Right lobe of liver (tissue), 6 donors: ENCODE results near the gene UBAP1. TPM values are rescaled to one million over a fixed set of nuclear protein-coding genes. Genes with fewer than 3 reads are reported as not detected.
A peak's percentile ranks its signal among the peaks of the same experiment; 100 is the strongest.

Experiments used
- ATAC-seq, 4 donors: fragments of 200-7000 bp; cut with Tn5 transposase; one replicate each; pipeline ENCODE4 v1.9.1; 2020; ENCODE audit warnings: mild to moderate bottlenecking in 4 of 4, moderate library complexity in 4 of 4
- DNase-seq, 3 donors: peaks; one replicate each; pipeline ENCODE4 v3.0.0-alpha.2; 2020
- H3K27ac ChIP-seq, 3 donors: fragments of 200-600 bp; one replicate each; pipeline ENCODE4 v1.8.0; 2022
- H3K27me3 ChIP-seq, 2 donors: fragments of 200-600 bp; one replicate each; pipeline ENCODE4 v1.8.0; 2022
- H3K36me3 ChIP-seq, 4 donors: fragments of 200-600 bp; sonication (generic) in 1 of 4; one replicate each; pipeline versions ENCODE4 v1.5.1 to v1.8.0; 2017 to 2022; ENCODE audit warnings: control low read depth in 1 of 4
- H3K4me1 ChIP-seq, 4 donors: fragments of 200-600 bp; sonication (generic) in 1 of 4; one replicate each; pipeline versions ENCODE4 v1.5.1 to v1.8.0; 2017 to 2022; ENCODE audit warnings: control low read depth in 1 of 4
- H3K4me3 ChIP-seq, 3 donors: fragments of 200-600 bp; one replicate each; pipeline ENCODE4 v1.8.0; 2022
- H3K9me3 ChIP-seq, 4 donors: fragments of 200-600 bp; sonication (generic) in 1 of 4; one replicate each; pipeline versions ENCODE4 v1.5.1 to v1.8.0; 2017 to 2022; ENCODE audit warnings: control low read depth in 1 of 4
- CTCF ChIP-seq, 4 donors: fragments of 200-600 bp in 3 of 4; fragments of 450-650 bp in 1 of 4; IDR thresholded peaks; one replicate each; pipeline versions ENCODE4 v1.5.1 to v1.8.0; 2016 to 2022; ENCODE audit warnings: antibody characterized with exemption in 4 of 4, mild to moderate bottlenecking in 2 of 4
- POLR2A ChIP-seq: fragments of 450-650 bp; IDR thresholded peaks from one replicate; pipeline ENCODE4 v1.6.1; 2017; ENCODE audit warnings: antibody characterized with exemption, mild to moderate bottlenecking
- WGBS: methylation state at CpG from one replicate; pipeline ENCODE4 v1.1.6; 2018; ENCODE audit warnings: low coverage, low lambda C conversion rate; ENCODE audit not compliant: insufficient coverage; ENCODE audit errors: missing lambda C conversion rate; 5-methylcytosine and 5-hydroxymethylcytosine counted together
- intact Hi-C, 2 donors: fragments of 100-400 bp; cut with DNase I; formaldehyde crosslinking; loops; one replicate each; pipeline versions ENCODE4 v1.11.2 to v1.14.1; 2022
- total RNA-seq, 6 experiments: library from RNA; depleted of rRNA in 2 of 6; stranded (reverse); fragments of >200 nt in 2 of 6; fragmentation: NEBNext Ultra II Directional in 3 of 6; extraction: Animal tissue kit (Norgen Biotek cat#: 25700) in 3 of 6; gene quantifications; one replicate each; pipeline versions ENCODE4 v1.1.0 to v1.2.4, GENCODE V29; 2016 to 2023
- donor health status: DM: no; HTN: yes; CAD: no.
- donor health status: DM: no; HTN: no; CAD: no.
- donor health status: DM: no; HTN: no; CAD: no.
- donor health status: DM: no; HTN: yes; CAD: no.
- donor health status: DM: no; HTN: yes; CAD: no.

UBAP1 gene
- total RNA-seq, 6 experiments from 2014 or later, result 24.3 to 38.1 (median 29.7) TPM

- Histone ChIP-seq H3K27ac (no peak overlapping the region), H3K36me3 (peaks cover 0 to 13% (median 0%) of the 10 kb centered on the region in 4 donors), H3K9me3 (no peaks in the 10 kb centered on the region), H3K4me1 (peaks cover 0 to 28% (median 8%) of the 10 kb centered on the region in 4 donors), H3K27me3 (no peaks in the 10 kb centered on the region), H3K4me3 (no peak overlapping the region)
- DNase-seq (no peak), ATAC-seq (no peak)
- TF ChIP-seq CTCF (IDR thresholded peaks at IDR 0.05) (no peak), POLR2A (no peak)
- intact Hi-C loops, result no loop called here
- 98% methylated on average over 4 of the region's 4 CpGs for WGBS
Observed at GRCh38 chr9:34230556-34230955, 51.7 kb downstream of the UBAP1 start.

- peaks cover 0 to 20% (median 4%) of the 10 kb centered on the region in 4 donors for H3K4me1 ChIP-seq
- DNase-seq (peak in 1 of 3 donors; percentile 31), ATAC-seq (no peak)
- 92% methylated on average over 2 of the region's 2 CpGs for WGBS
- no peak overlapping the region for H3K4me3 ChIP-seq
- H3K9me3 ChIP-seq, result no peaks in the 10 kb centered on the region
- H3K27me3 ChIP-seq, result no peaks in the 10 kb centered on the region
- peaks cover 0 to 21% (median 6%) of the 10 kb centered on the region in 4 donors for H3K36me3 ChIP-seq
- intact Hi-C loops, result no loop called here
- TF ChIP-seq CTCF (IDR thresholded peaks at IDR 0.05), result no peak
- TF ChIP-seq POLR2A, result no peak
- no peak overlapping the region for H3K27ac ChIP-seq
Observed at GRCh38 chr9:34232201-34232600, 53.4 kb downstream of the UBAP1 start.

GRCh38 chr9:34233672-34234071 is 54.8 kb downstream of the UBAP1 start:
- ATAC-seq (no peak), DNase-seq (no peak)
- no peak overlapping the region for H3K27ac ChIP-seq
- 100% methylated on average over 1 of the region's 1 CpG for WGBS
- intact Hi-C loops, result no loop called here
- H3K36me3 ChIP-seq, result peaks cover 0 to 28% (median 9%) of the 10 kb centered on the region in 4 donors
- H3K9me3 ChIP-seq, result no peaks in the 10 kb centered on the region
- H3K27me3 ChIP-seq, result no peaks in the 10 kb centered on the region
- no peak overlapping the region for H3K4me3 ChIP-seq
- TF ChIP-seq POLR2A, result no peak
- TF ChIP-seq CTCF (IDR thresholded peaks at IDR 0.05), result no peak
- peaks cover 0 to 6% (median 3%) of the 10 kb centered on the region in 4 donors for H3K4me1 ChIP-seq

GRCh38 chr9:34237836-34238235 is 59.0 kb downstream of the UBAP1 start:
- ATAC-seq, result no peak
- H3K27ac ChIP-seq, result no peak overlapping the region
- WGBS, result 81% methylated on average over 3 of the region's 4 CpGs
- no peaks in the 10 kb centered on the region for H3K4me1 ChIP-seq
- TF ChIP-seq CTCF (IDR thresholded peaks at IDR 0.05), result no peak
- TF ChIP-seq POLR2A, result no peak
- intact Hi-C loops, result no loop called here
- peaks cover 0 to 45% (median 19%) of the 10 kb centered on the region in 4 donors for H3K36me3 ChIP-seq
- no peak overlapping the region for H3K4me3 ChIP-seq
- H3K27me3 ChIP-seq, result no peaks in the 10 kb centered on the region
- no peaks in the 10 kb centered on the region for H3K9me3 ChIP-seq
- DNase-seq, result no peak

GRCh38 chr9:34240006-34240405 is 61.2 kb downstream of the UBAP1 start:
- intact Hi-C loops, result no loop called here

More at GRCh38 chr9:34240006-34240405, 61.2 kb downstream of the UBAP1 start:
- Histone ChIP-seq H3K27ac (no peak overlapping the region), H3K27me3 (no peaks in the 10 kb centered on the region), H3K4me3 (no peak overlapping the region), H3K4me1 (peaks cover 0 to 8% (median 0%) of the 10 kb centered on the region in 4 donors), H3K36me3 (peaks cover 0 to 39% (median 19%) of the 10 kb centered on the region in 4 donors), H3K9me3 (no peaks in the 10 kb centered on the region)
- TF ChIP-seq POLR2A (no peak), CTCF (IDR thresholded peaks at IDR 0.05) (no peak)
- ATAC-seq (no peak), DNase-seq (no peak)
- WGBS, result 50% methylated on average over 1 of the region's 1 CpG
